Ascending aorta (tissue), 2 donors: ENCODE measurements around the gene GP9. TPM values are rescaled to one million over a fixed set of nuclear protein-coding genes. Genes with fewer than 3 reads are reported as not detected.
A peak's percentile ranks its signal among the peaks of the same experiment; 100 is the strongest.

Experiments
- DNase-seq, 2 donors: peaks; one replicate each; pipeline ENCODE4 v3.0.0-alpha.2; 2019; ENCODE audit warnings: low spot score in 2 of 2
- H3K27ac ChIP-seq, 2 donors: fragments of 200-600 bp; sonication (generic); one replicate each; pipeline ENCODE4 v1.5.1; 2016 to 2017; ENCODE audit warnings: mild to moderate bottlenecking in 1 of 2
- H3K27me3 ChIP-seq: fragments of 200-600 bp; sonication (generic); one replicate; pipeline ENCODE4 v1.5.1; 2017
- H3K36me3 ChIP-seq, 2 donors: fragments of 200-600 bp; sonication (generic); one replicate each; pipeline ENCODE4 v1.5.1; 2016
- H3K4me1 ChIP-seq, 2 donors: fragments of 200-600 bp; sonication (generic); one replicate each; pipeline ENCODE4 v1.5.1; 2016 to 2017; ENCODE audit warnings: mild to moderate bottlenecking in 1 of 2
- H3K4me3 ChIP-seq, 2 donors: fragments of 200-600 bp; sonication (generic); one replicate each; pipeline ENCODE4 v1.5.1; 2016 to 2017; ENCODE audit warnings: mild to moderate bottlenecking in 1 of 2
- H3K9me3 ChIP-seq, 2 donors: fragments of 200-600 bp; sonication (generic); one replicate each; pipeline ENCODE4 v1.5.1; 2016
- intact Hi-C: fragments of 100-400 bp; cut with DNase I; formaldehyde crosslinking; loops from one replicate; pipeline ENCODE4 v1.15.1; 2023
- total RNA-seq: library from RNA; depleted of rRNA; stranded (reverse); fragments of >200 nt; gene quantifications from one replicate; pipeline ENCODE4 v1.1.0, GENCODE V29; 2016
- TF ChIP-seq, protein P1 (sequence below), 3 experiments: fragments of 200-600 bp in 2 of 3; fragments of 450-650 bp in 1 of 3; sonication (generic) in 2 of 3; IDR thresholded peaks; one replicate each; pipeline ENCODE4 v1.5.1; 2016 to 2019; ENCODE audit warnings: antibody characterized with exemption in 3 of 3, mild to moderate bottlenecking in 1 of 3, moderate library complexity in 1 of 3

Gene GP9
- total RNA-seq, 1 donor from 2014 or later, result not detected

DNA sequence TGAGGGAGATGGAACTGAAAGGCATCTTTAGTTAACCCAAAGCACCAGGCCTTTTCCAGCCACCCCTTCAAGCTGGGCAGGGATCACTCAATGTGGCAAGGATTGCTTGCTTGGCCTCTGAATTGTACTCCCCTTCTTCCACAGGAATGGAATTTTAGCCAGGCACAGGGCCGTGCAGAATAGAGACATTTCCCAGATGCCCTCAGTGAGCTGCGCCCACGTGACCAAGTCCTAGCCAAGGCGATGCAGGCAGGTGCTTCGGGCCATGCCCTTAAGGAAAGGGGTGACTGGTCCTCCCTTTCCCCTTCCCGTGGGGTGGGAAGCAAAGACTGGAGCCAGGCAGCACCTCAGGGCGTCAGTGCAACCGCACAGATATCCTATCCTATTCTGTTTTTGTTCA, 17.9 kb downstream of the GP9 start:
- no peaks in the 10 kb centered on the region for H3K4me1 ChIP-seq
- no peak for DNase-seq
- no peak overlapping the region for H3K27ac ChIP-seq
- no peaks in the 10 kb centered on the region for H3K9me3 ChIP-seq
- no peaks in the 10 kb centered on the region for H3K36me3 ChIP-seq
- H3K4me3 ChIP-seq, result no peak overlapping the region
- TF ChIP-seq, protein P1, sequence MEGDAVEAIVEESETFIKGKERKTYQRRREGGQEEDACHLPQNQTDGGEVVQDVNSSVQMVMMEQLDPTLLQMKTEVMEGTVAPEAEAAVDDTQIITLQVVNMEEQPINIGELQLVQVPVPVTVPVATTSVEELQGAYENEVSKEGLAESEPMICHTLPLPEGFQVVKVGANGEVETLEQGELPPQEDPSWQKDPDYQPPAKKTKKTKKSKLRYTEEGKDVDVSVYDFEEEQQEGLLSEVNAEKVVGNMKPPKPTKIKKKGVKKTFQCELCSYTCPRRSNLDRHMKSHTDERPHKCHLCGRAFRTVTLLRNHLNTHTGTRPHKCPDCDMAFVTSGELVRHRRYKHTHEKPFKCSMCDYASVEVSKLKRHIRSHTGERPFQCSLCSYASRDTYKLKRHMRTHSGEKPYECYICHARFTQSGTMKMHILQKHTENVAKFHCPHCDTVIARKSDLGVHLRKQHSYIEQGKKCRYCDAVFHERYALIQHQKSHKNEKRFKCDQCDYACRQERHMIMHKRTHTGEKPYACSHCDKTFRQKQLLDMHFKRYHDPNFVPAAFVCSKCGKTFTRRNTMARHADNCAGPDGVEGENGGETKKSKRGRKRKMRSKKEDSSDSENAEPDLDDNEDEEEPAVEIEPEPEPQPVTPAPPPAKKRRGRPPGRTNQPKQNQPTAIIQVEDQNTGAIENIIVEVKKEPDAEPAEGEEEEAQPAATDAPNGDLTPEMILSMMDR (IDR thresholded peaks at IDR 0.05), result no peak
- no peaks in the 10 kb centered on the region for H3K27me3 ChIP-seq
- intact Hi-C loops, result no loop called here

DNA sequence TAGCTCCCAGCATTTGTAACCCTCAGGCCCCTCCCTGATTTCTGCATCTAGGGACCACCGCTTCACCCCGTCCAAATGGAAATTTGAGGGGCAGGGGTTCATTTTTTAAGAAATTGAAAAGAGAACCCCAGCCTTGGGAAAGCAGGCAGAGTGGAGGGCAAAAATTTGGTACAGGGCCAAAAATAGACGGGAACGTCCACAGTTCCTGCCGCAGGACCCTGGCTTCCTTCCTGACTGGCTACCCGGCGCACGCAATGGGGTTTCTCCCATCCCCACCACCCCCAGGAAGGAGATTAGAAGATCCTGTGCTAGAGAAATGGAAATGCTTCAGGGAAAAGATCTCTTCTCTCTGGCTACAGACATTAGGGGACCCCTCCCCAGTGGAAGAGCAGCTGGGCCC, 20.9 kb downstream of the GP9 start:
- Histone ChIP-seq H3K4me1 (peaks cover 0 to under 1% of the 10 kb centered on the region in 2 donors), H3K36me3 (no peaks in the 10 kb centered on the region), H3K27me3 (no peaks in the 10 kb centered on the region), H3K9me3 (no peaks in the 10 kb centered on the region), H3K27ac (no peak overlapping the region), H3K4me3 (no peak overlapping the region)
- TF ChIP-seq, protein P1 (IDR thresholded peaks at IDR 0.05), result no peak
- DNase-seq, result no peak
- intact Hi-C loops, result no loop called here

DNA sequence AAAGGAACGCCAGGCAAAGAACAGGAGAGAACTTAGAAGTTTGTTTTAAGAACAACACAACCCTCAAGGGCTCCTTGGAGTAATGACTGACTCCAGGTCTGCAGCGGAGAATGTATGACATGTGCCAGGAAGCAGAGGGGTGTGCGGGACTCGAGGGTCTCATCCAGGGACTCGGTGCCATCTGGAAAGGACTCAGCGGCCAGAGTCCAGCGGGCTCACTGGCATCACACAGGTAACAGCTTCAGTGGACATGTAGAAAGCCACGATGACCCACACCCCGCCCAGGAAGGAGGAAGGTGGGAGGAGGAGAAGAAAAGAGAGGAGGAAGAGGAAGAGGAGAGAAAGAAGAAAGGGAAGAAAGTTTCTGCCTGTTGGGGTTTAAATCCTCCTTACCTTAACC, 21.4 kb downstream of the GP9 start:
- H3K27ac ChIP-seq, result no peak overlapping the region
- TF ChIP-seq, protein P1 (IDR thresholded peaks at IDR 0.05), result no peak
- no peaks in the 10 kb centered on the region for H3K36me3 ChIP-seq
- peaks cover 2 to 6% of the 10 kb centered on the region in 2 donors for H3K4me1 ChIP-seq
- no peak for DNase-seq
- H3K4me3 ChIP-seq, result no peak overlapping the region
- H3K9me3 ChIP-seq, result no peaks in the 10 kb centered on the region
- intact Hi-C loops, result no loop called here
- H3K27me3 ChIP-seq, result no peaks in the 10 kb centered on the region

DNA sequence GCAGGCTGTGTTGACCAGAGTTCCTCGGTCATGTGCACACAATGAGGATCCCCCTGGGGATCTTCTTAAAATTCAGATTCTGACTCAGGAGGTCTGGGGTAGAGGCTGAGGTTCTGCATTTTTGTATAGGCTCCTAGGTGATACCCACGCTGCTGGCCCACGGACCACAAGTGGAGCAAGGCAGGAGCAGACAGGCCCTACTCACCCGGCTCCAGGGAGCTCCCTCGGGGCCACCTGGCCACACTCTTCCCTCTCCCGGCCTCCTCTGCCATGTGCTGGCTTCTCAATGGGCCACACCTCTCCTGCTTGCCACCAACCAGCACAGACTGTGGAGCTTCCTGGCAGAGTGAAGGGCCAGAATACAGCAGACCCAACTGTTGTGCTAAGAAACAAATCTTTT, 23.9 kb downstream of the GP9 start:
- no peaks in the 10 kb centered on the region for H3K9me3 ChIP-seq
- no peak for DNase-seq
- no peaks in the 10 kb centered on the region for H3K27me3 ChIP-seq
- no peak overlapping the region for H3K27ac ChIP-seq
- H3K36me3 ChIP-seq, result no peaks in the 10 kb centered on the region
- H3K4me3 ChIP-seq, result no peak overlapping the region
- intact Hi-C loops, result no loop called here
- peaks cover 5 to 9% of the 10 kb centered on the region in 2 donors for H3K4me1 ChIP-seq
- TF ChIP-seq, protein P1 (IDR thresholded peaks at IDR 0.05), result no peak

DNA sequence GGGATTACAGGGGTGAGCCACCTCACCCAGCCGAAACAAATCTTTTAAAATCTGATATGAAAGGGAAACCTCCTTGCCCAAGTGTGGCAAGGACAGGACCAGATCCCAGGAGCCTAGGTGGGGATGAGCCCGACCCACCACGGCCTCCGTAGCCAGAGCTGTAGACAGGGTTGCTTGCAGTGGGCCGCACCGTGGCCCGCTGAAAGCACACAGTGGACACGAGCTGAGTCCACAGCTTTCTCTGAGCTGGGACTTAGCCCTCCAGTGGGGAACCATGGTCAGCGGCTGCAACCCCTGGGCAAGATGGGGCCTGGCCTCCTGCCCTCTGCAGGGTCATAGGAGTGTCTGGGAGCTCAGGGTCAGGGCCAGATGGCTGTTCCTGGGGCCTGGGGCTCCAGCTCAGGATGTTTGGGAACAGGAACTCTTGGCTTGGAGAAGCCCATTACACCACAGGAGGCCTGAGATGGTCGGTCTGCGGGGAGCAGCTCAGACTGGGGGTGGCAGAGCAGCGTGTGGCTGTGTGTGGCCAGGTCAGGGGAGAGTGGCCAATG, 24.7 kb downstream of the GP9 start:
- no peak for DNase-seq
- TF ChIP-seq, protein P1 (IDR thresholded peaks at IDR 0.05), result no peak
- no peak overlapping the region for H3K27ac ChIP-seq

DNA sequence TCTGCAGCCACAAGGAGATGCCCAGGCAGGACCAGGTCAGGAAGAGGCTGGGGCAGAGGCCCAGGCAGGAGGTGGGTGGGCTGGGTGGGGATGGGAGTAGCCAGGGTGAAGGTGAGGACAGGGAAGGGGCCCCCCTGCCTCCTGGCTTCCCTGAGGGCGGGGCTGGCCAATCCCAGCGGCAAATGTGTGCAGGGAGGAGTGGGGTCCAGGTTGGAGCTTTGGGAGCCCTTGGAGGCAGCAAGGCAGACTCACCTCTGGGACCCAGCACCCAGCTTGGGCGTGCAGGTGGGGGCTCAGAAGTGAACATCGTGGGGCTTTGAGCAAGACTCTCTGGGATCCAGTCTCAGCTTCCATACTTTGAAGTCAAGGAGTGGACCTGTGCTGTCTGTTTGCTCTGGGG, 25.2 kb downstream of the GP9 start:
- no peak overlapping the region for H3K4me3 ChIP-seq
- no peaks in the 10 kb centered on the region for H3K9me3 ChIP-seq
- TF ChIP-seq, protein P1 (IDR thresholded peaks at IDR 0.05), result no peak
- H3K4me1 ChIP-seq, result peaks cover 5 to 9% of the 10 kb centered on the region in 2 donors
- DNase-seq, result no peak
- peak overlapping the region; percentile 7 to 18 for H3K27ac ChIP-seq
- H3K36me3 ChIP-seq, result no peaks in the 10 kb centered on the region
- H3K27me3 ChIP-seq, result no peaks in the 10 kb centered on the region
- intact Hi-C loops, result loop anchor here (2.0 to 5.0 kb wide), 3 partner anchors 33 to 114 kb away; no protein-coding TSS in a partner anchor

More for the DNA sequence above, 24.7 kb downstream of the GP9 start:
- Histone ChIP-seq H3K4me1 (peaks cover 5 to 9% of the 10 kb centered on the region in 2 donors), H3K9me3 (no peaks in the 10 kb centered on the region), H3K27me3 (no peaks in the 10 kb centered on the region), H3K36me3 (no peaks in the 10 kb centered on the region), H3K4me3 (no peak overlapping the region)
- intact Hi-C loops, result loop anchor here (5.0 kb wide), 1 partner anchor 113 kb away; no protein-coding TSS in a partner anchor
